Measurements from ENCODE around the gene GNAI1. TPM values are rescaled to one million over a fixed set of nuclear protein-coding genes. Genes with fewer than 3 reads are reported as not detected.

The GNAI1 gene
- total RNA-seq, 4 donors from 2014 or later = 115 to 153 (median 120) TPM

GRCh38 chr7:80106498-80107113 lies 28.0 kb upstream of the GNAI1 start:
- no peak for DNase-seq (ENCODE audit: low spot score in 2 of 2)
- intact Hi-C loops (cut with DNase I; ENCODE audit: low total_unique reads) = no loop called here
- WGBS, 2 donors = 75 to 85% methylated on average over 2 of the region's 2 CpGs
- no peak overlapping the region for H3K4me3 ChIP-seq (ENCODE audit: low read depth, poor library complexity, severe bottlenecking)
- no peak for TF ChIP-seq CTCF (IDR thresholded peaks at IDR 0.05)
- no peak for TF ChIP-seq POLR2A (IDR thresholded peaks at IDR 0.05)

DNA sequence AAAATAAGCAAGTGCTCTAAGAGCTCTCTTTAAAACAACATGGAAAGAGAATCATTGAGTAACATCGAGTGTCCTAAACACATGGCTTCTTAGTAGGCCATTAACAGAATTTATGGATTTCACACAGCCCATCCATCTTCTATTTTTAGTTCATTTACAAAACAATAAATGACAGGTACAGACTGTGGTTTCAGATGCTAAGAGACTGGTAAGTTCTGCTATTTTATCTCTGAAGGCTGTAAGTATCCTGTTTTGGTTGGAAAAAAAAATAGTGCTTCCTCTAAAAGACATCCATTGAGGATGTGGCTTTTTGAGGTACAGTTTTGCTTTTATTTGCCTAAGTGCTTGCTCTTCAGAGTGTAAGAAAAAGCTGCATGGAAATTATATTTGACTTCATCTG lies 27.4 kb upstream of the GNAI1 start:
- TF ChIP-seq CTCF (IDR thresholded peaks at IDR 0.05) (no peak), POLR2A (IDR thresholded peaks at IDR 0.05) (no peak)
- no peak for DNase-seq (ENCODE audit: low spot score in 2 of 2)
- no peak overlapping the region for H3K4me3 ChIP-seq (ENCODE audit: low read depth, poor library complexity, severe bottlenecking)
- intact Hi-C loops (cut with DNase I; ENCODE audit: low total_unique reads) = no loop called here
- 44 to 64% methylated on average over 1 of the region's 1 CpG for WGBS, 2 donors

GRCh38 chr7:80110376-80110775 lies 24.3 kb upstream of the GNAI1 start:
- no peak overlapping the region for H3K4me3 ChIP-seq (ENCODE audit: low read depth, poor library complexity, severe bottlenecking)
- WGBS, 2 donors = 91 to 98% methylated on average over 5 of the region's 5 CpGs
- TF ChIP-seq POLR2A (IDR thresholded peaks at IDR 0.05) (no peak), CTCF (IDR thresholded peaks at IDR 0.05) (no peak)
- intact Hi-C loops (cut with DNase I; ENCODE audit: low total_unique reads) = no loop called here
- no peak for DNase-seq (ENCODE audit: low spot score in 2 of 2)

- no peak overlapping the region for H3K4me3 ChIP-seq (ENCODE audit: low read depth, poor library complexity, severe bottlenecking)
- 82 to 92% methylated on average over 4 of the region's 4 CpGs for WGBS, 2 donors
- intact Hi-C loops (cut with DNase I; ENCODE audit: low total_unique reads) = no loop called here
- DNase-seq (ENCODE audit: low spot score in 2 of 2) = no peak
- TF ChIP-seq CTCF (IDR thresholded peaks at IDR 0.05) = no peak
- TF ChIP-seq POLR2A (IDR thresholded peaks at IDR 0.05) = no peak
Observed at GRCh38 chr7:80114159-80114558, 20.5 kb upstream of the GNAI1 start.

DNA sequence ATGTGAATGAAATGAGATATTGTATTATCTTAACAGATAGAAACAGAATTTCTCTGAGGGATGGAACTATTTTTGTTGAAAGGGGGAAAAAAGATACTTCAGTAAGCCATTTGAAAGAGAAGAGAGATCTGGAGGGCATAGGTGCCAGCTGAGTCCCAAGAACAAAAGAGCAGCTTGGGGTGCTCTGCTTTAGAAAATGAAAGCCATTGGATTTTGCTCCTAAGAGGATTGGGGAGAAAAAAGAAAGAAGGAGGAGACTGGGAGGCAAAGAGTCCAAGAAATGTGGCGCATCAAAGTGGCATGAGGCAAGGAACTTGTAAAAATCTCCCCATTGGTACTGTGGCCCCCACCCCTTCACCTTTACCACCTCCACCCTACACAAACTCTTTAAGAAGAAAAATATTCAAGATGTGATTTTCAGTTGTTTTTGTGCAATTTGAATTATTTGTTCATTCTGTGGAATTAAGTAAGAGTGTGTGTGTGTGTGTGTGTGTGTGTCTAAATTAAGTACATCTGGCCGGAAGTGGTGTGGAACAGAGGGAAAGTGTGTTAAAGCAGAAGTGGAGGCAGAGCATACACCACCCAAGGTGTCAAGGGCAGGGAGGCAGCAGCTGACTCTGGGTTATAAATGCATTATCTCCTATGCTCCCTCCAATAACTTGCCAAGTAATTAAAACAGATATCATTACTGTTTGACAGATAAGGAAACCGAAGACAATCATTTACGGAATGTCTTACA lies 9.9 kb upstream of the GNAI1 start:
- no peak for DNase-seq (ENCODE audit: low spot score in 2 of 2)
- 68 to 73% methylated on average over 4 of the region's 4 CpGs for WGBS, 2 donors

More for the DNA sequence above, 9.9 kb upstream of the GNAI1 start:
- intact Hi-C loops (cut with DNase I; ENCODE audit: low total_unique reads) = no loop called here
- TF ChIP-seq POLR2A (IDR thresholded peaks at IDR 0.05) = no peak
- no peak for TF ChIP-seq CTCF (IDR thresholded peaks at IDR 0.05)
- no peak overlapping the region for H3K4me3 ChIP-seq (ENCODE audit: low read depth, poor library complexity, severe bottlenecking)
